Superior temporal gyrus (tissue), 1 donor: Measurements from ENCODE around the gene CKMT2.
"Not testable (repeated sequence)": the region's sequence is repeated elsewhere in the genome, so short reads cannot be mapped to it uniquely, and the experiment has no call there.

Experiments
- DNase-seq: peaks from one replicate; pipeline ENCODE4 v3.0.0-alpha.2; 2016; ENCODE audit errors: extremely low spot score

Gene CKMT2

GRCh38 chr5:81251922-81252321 lies 18.8 kb downstream of the CKMT2 start:
- peak; percentile 16 for DNase-seq

GRCh38 chr5:81252904-81253303 lies 19.8 kb downstream of the CKMT2 start:
- peak; percentile 12 for DNase-seq

- DNase-seq = peak; percentile 3
Observed at GRCh38 chr5:81253875-81254274, 20.8 kb downstream of the CKMT2 start.

- no peak for DNase-seq
Observed at GRCh38 chr5:81254886-81255559, 21.9 kb downstream of the CKMT2 start.

- DNase-seq = no peak
Observed at GRCh38 chr5:81256766-81257165, 23.6 kb downstream of the CKMT2 start.

GRCh38 chr5:81262796-81263195 lies 29.7 kb downstream of the CKMT2 start:
- DNase-seq = not testable (repeated sequence)

GRCh38 chr5:81265101-81265500 lies 32.0 kb downstream of the CKMT2 start:
- DNase-seq = no peak

GRCh38 chr5:81268521-81269196 lies 35.5 kb downstream of the CKMT2 start:
- DNase-seq = peak; percentile 38

- DNase-seq = no peak
Observed at GRCh38 chr5:81269751-81270393, 36.8 kb downstream of the CKMT2 start.

GRCh38 chr5:81270394-81271027 lies 37.4 kb downstream of the CKMT2 start:
- DNase-seq = not testable (repeated sequence)

GRCh38 chr5:81283976-81284375 lies 50.9 kb downstream of the CKMT2 start:
- DNase-seq = no peak

- DNase-seq = no peak
Observed at GRCh38 chr5:81286059-81286617, 53.0 kb downstream of the CKMT2 start.

- DNase-seq = no peak
Observed at GRCh38 chr5:81288021-81288433, 54.9 kb downstream of the CKMT2 start.

GRCh38 chr5:81290146-81290545 lies 57.0 kb downstream of the CKMT2 start:
- DNase-seq = no peak

- no peak for DNase-seq
Observed at GRCh38 chr5:81292130-81292529, 59.0 kb downstream of the CKMT2 start.

- not testable (repeated sequence) for DNase-seq
Observed at GRCh38 chr5:81294021-81294420, 60.9 kb downstream of the CKMT2 start.

- DNase-seq = no peak
Observed at GRCh38 chr5:81297531-81297930, 64.4 kb downstream of the CKMT2 start.

- no peak for DNase-seq
Observed at GRCh38 chr5:81300921-81301270, 67.8 kb downstream of the CKMT2 start.

GRCh38 chr5:81301271-81302015 lies 68.3 kb downstream of the CKMT2 start, which contains the start of gene ZCCHC9:
Gene ZCCHC9 (plus strand): TSS chr5:81301587. CDS start chr5:81304758, 3,171 bp downstream.
- peak; percentile 98 for DNase-seq

GRCh38 chr5:81302596-81302995 lies 69.5 kb downstream of the CKMT2 start:
- DNase-seq = no peak

- no peak for DNase-seq
Observed at GRCh38 chr5:81303563-81303962, 70.4 kb downstream of the CKMT2 start.
